Measurements from ENCODE around the gene KIF1B. TPM values are rescaled to one million over a fixed set of nuclear protein-coding genes. Genes with fewer than 3 reads are reported as not detected.

Gene KIF1B
- total RNA-seq, 1 donor from 2014 or later = 113 TPM

DNA sequence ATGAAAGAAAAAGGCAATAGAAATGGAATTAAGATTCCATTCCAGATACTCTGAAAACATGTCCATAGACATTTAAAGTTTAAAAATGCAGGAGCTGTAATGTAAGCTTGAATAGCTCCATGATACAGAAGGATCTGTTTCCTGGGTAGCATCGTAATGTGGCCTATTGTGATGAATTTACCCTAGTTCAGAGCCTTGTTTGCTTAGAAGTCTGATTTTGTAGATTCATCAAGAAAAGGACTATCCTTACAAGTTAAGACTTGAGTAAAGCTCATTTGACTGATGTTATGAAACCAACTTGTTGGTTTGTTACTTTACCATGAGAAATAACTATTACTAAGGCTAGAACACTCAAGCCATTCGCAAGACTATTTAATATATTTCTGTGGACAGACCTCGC, 55.5 kb downstream of the KIF1B start:
- Mint-ChIP-seq H3K27me3 (ENCODE audit: low read depth) (no peaks in the 10 kb centered on the region), H3K4me1 (peaks cover 22% of the 10 kb centered on the region), H3K36me3 (ENCODE audit: low read depth) (peaks cover 25% of the 10 kb centered on the region), H3K4me3 (no peak overlapping the region), H3K27ac (ENCODE audit: unreplicated experiment) (no peak overlapping the region), H3K9me3 (no peaks in the 10 kb centered on the region)
- TF ChIP-seq, protein P1, sequence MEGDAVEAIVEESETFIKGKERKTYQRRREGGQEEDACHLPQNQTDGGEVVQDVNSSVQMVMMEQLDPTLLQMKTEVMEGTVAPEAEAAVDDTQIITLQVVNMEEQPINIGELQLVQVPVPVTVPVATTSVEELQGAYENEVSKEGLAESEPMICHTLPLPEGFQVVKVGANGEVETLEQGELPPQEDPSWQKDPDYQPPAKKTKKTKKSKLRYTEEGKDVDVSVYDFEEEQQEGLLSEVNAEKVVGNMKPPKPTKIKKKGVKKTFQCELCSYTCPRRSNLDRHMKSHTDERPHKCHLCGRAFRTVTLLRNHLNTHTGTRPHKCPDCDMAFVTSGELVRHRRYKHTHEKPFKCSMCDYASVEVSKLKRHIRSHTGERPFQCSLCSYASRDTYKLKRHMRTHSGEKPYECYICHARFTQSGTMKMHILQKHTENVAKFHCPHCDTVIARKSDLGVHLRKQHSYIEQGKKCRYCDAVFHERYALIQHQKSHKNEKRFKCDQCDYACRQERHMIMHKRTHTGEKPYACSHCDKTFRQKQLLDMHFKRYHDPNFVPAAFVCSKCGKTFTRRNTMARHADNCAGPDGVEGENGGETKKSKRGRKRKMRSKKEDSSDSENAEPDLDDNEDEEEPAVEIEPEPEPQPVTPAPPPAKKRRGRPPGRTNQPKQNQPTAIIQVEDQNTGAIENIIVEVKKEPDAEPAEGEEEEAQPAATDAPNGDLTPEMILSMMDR (conservative IDR thresholded peaks at IDR 0.05) = no peak
- DNase-seq (ENCODE audit: low read depth, low spot score) = no peak

GRCh38 chr1:10267319-10267718, 56.9 kb downstream of the KIF1B start:
- TF ChIP-seq, protein P1 (conservative IDR thresholded peaks at IDR 0.05) = no peak

DNA sequence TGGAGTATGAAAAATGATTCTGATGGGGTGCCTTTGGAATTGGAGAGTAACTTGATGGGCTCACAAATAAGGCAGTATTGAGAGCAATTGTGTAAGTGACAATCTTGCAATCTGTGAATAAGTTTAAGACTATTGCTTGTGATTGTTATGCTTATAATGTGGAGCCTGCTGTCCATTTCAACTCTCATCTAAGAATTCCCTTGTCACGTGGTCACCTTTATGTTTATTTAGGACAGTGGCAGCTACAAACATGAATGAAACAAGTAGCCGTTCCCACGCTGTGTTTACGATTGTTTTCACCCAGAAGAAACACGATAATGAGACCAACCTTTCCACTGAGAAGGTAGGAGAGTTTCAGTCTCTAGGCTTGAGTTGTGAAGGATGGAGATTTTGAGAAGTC, 57.6 kb downstream of the KIF1B start:
- Mint-ChIP-seq H3K4me3 (no peak overlapping the region), H3K36me3 (ENCODE audit: low read depth) (peaks cover 24% of the 10 kb centered on the region), H3K4me1 (peaks cover 22% of the 10 kb centered on the region), H3K9me3 (no peaks in the 10 kb centered on the region), H3K27ac (ENCODE audit: unreplicated experiment) (no peak overlapping the region), H3K27me3 (ENCODE audit: low read depth) (no peaks in the 10 kb centered on the region)
- DNase-seq (ENCODE audit: low read depth, low spot score) = no peak
- TF ChIP-seq, protein P1 (conservative IDR thresholded peaks at IDR 0.05) = no peak

More at GRCh38 chr1:10267319-10267718, 56.9 kb downstream of the KIF1B start:
- no peak overlapping the region for H3K4me3 Mint-ChIP-seq
- no peaks in the 10 kb centered on the region for H3K9me3 Mint-ChIP-seq
- no peaks in the 10 kb centered on the region for H3K27me3 Mint-ChIP-seq (ENCODE audit: low read depth)
- no peak overlapping the region for H3K27ac Mint-ChIP-seq (ENCODE audit: unreplicated experiment)
- no peak for DNase-seq (ENCODE audit: low read depth, low spot score)
- H3K36me3 Mint-ChIP-seq (ENCODE audit: low read depth) = peaks cover 20% of the 10 kb centered on the region
- peaks cover 22% of the 10 kb centered on the region for H3K4me1 Mint-ChIP-seq

GRCh38 chr1:10271090-10271489, 60.7 kb downstream of the KIF1B start:
- no peak for DNase-seq (ENCODE audit: low read depth, low spot score)
- peaks cover 22% of the 10 kb centered on the region for H3K36me3 Mint-ChIP-seq (ENCODE audit: low read depth)
- no peak overlapping the region for H3K27ac Mint-ChIP-seq (ENCODE audit: unreplicated experiment)

GRCh38 chr1:10271869-10272268, 61.5 kb downstream of the KIF1B start:
- Mint-ChIP-seq H3K4me1 (peaks cover 14% of the 10 kb centered on the region), H3K36me3 (ENCODE audit: low read depth) (peaks cover 24% of the 10 kb centered on the region), H3K27ac (ENCODE audit: unreplicated experiment) (no peak overlapping the region), H3K9me3 (no peaks in the 10 kb centered on the region), H3K27me3 (ENCODE audit: low read depth) (no peaks in the 10 kb centered on the region), H3K4me3 (no peak overlapping the region)
- DNase-seq (ENCODE audit: low read depth, low spot score) = no peak
- TF ChIP-seq, protein P1 (conservative IDR thresholded peaks at IDR 0.05) = no peak

More at GRCh38 chr1:10271090-10271489, 60.7 kb downstream of the KIF1B start:
- no peak overlapping the region for H3K4me3 Mint-ChIP-seq
- H3K4me1 Mint-ChIP-seq = peaks cover 20% of the 10 kb centered on the region
- no peaks in the 10 kb centered on the region for H3K27me3 Mint-ChIP-seq (ENCODE audit: low read depth)
- H3K9me3 Mint-ChIP-seq = no peaks in the 10 kb centered on the region
- TF ChIP-seq, protein P1 (conservative IDR thresholded peaks at IDR 0.05) = no peak

DNA sequence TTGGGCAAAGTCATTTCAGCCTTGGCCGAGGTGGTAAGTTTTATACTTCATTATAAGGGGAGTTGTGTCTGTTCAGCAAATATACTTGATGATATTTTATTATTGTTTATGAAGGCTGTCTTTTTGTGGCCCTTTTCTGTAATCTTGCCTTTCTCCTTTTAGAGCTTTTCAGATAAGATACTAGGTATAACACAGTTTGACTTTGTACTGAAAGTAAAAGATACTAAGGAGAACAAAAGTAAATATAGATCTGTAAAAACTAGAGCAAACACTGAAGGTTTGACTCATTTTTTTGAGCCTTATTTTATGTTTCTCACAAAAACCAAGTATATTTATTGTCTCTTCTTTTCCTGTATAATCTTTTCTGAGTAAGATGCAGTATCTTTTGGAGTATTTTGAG, 61.9 kb downstream of the KIF1B start:
- Mint-ChIP-seq H3K9me3 (no peaks in the 10 kb centered on the region), H3K27ac (ENCODE audit: unreplicated experiment) (no peak overlapping the region), H3K27me3 (ENCODE audit: low read depth) (no peaks in the 10 kb centered on the region), H3K4me3 (no peak overlapping the region), H3K4me1 (peaks cover 14% of the 10 kb centered on the region), H3K36me3 (ENCODE audit: low read depth) (peaks cover 24% of the 10 kb centered on the region)
- TF ChIP-seq, protein P1 (conservative IDR thresholded peaks at IDR 0.05) = no peak
- DNase-seq (ENCODE audit: low read depth, low spot score) = no peak

Data from neural crest cell (in vitro differentiated cells).